SH-SY5Y (cell line): ENCODE measurements around the gene NCBP2.

Experiments used
- GATA2 ChIP-seq: IDR thresholded peaks from 2 replicates; pipeline ENCODE4 v1.6.1; 2011; ENCODE audit warnings: mild to moderate bottlenecking, low read depth, low read length
- GATA3 ChIP-seq: IDR thresholded peaks from 2 replicates; pipeline ENCODE4 v1.6.1; 2011; ENCODE audit warnings: low read depth, mild to moderate bottlenecking, low read length, moderate library complexity

DNA sequence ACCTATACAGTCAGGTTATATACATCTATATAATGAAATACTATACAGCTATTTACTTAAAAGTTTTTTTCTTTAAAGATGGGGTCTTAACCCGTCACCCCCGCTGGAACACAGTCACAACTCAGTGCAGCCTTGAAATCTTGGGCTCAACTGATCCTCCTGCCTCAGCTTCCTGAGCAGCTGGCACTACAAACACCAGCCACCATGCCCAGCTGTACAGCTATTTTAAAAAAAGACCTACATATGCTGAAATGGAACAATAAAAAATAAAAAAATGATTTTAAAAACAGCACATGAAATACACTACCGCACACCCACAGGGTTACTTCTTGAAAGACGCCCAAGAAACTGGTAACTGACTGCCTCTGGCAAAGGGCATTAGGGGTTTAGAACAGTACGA lies 3.8 kb downstream of the NCBP2 start:
- no peak for TF ChIP-seq GATA3
- no peak for TF ChIP-seq GATA2
